GM10847 (cell line): ENCODE results near the gene EVX2.

ENCODE experiments used
- POLR2A ChIP-seq: IDR thresholded peaks from 2 replicates; pipeline ENCODE4 v1.6.1; 2011; ENCODE audit not compliant: insufficient read length; ENCODE audit errors: extremely low read depth

The EVX2 gene

GRCh38 chr2:176097820-176098365 is 14.1 kb upstream of the EVX2 start:
- TF ChIP-seq POLR2A: no peak

- no peak for TF ChIP-seq POLR2A
Measured at GRCh38 chr2:176096986-176097819, 13.4 kb upstream of the EVX2 start.

- no peak for TF ChIP-seq POLR2A
Measured at GRCh38 chr2:176096243-176096985, 12.7 kb upstream of the EVX2 start.

- no peak for TF ChIP-seq POLR2A
Measured at GRCh38 chr2:176095421-176095820, 11.7 kb upstream of the EVX2 start.

GRCh38 chr2:176094349-176094748 is 10.6 kb upstream of the EVX2 start:
- TF ChIP-seq POLR2A: no peak

- TF ChIP-seq POLR2A: no peak
Measured at GRCh38 chr2:176093898-176094249, 10.1 kb upstream of the EVX2 start.

- TF ChIP-seq POLR2A: no peak
Measured at GRCh38 chr2:176093145-176093897, 9.6 kb upstream of the EVX2 start.

GRCh38 chr2:176092270-176093144 is 8.7 kb upstream of the EVX2 start, which contains the start of gene HOXD13:
Gene HOXD13 (plus strand): TSS chr2:176092721. CDS start chr2:176092891, 170 bp downstream.
- no peak for TF ChIP-seq POLR2A

- TF ChIP-seq POLR2A: no peak
Measured at GRCh38 chr2:176091329-176092258, 7.8 kb upstream of the EVX2 start.

- TF ChIP-seq POLR2A: no peak
Measured at GRCh38 chr2:176090862-176091261, 7.1 kb upstream of the EVX2 start.

- TF ChIP-seq POLR2A: no peak
Measured at GRCh38 chr2:176089843-176090395, 6.2 kb upstream of the EVX2 start.

GRCh38 chr2:176088937-176089842 is 5.4 kb upstream of the EVX2 start:
- TF ChIP-seq POLR2A: no peak
